Measurements from ENCODE around the gene YIF1B. TPM values are rescaled to one million over a fixed set of nuclear protein-coding genes. Genes with fewer than 3 reads are reported as not detected.
A peak's percentile ranks its signal among the peaks of the same experiment; 100 is the strongest.

The YIF1B gene
- total RNA-seq, 1 donor from 2014 or later, result 93.3 TPM

- no peaks in the 10 kb centered on the region for H3K9me3 Mint-ChIP-seq (ENCODE audit: low read depth)
- no peak overlapping the region for H3K4me3 Mint-ChIP-seq (ENCODE audit: unreplicated experiment)
- H3K36me3 Mint-ChIP-seq (ENCODE audit: low read depth), result peaks cover 2% of the 10 kb centered on the region
- DNase-seq (ENCODE audit: low spot score), result no peak
- no peak overlapping the region for H3K27ac Mint-ChIP-seq (ENCODE audit: unreplicated experiment)
- peaks cover 26% of the 10 kb centered on the region for H3K4me1 Mint-ChIP-seq (ENCODE audit: low read depth)
- H3K27me3 Mint-ChIP-seq (ENCODE audit: low read depth), result no peaks in the 10 kb centered on the region
- TF ChIP-seq CTCF (IDR thresholded peaks at IDR 0.05), result no peak
Measured at GRCh38 chr19:38304866-38305429, 10.8 kb downstream of the YIF1B start.

- H3K9me3 Mint-ChIP-seq (ENCODE audit: low read depth), result no peaks in the 10 kb centered on the region
- no peaks in the 10 kb centered on the region for H3K27me3 Mint-ChIP-seq (ENCODE audit: low read depth)
- H3K27ac Mint-ChIP-seq (ENCODE audit: unreplicated experiment), result no peak overlapping the region
- H3K36me3 Mint-ChIP-seq (ENCODE audit: low read depth), result peaks cover 2% of the 10 kb centered on the region
- H3K4me3 Mint-ChIP-seq (ENCODE audit: unreplicated experiment), result no peak overlapping the region
- H3K4me1 Mint-ChIP-seq (ENCODE audit: low read depth), result peaks cover 26% of the 10 kb centered on the region
- no peak for TF ChIP-seq CTCF (IDR thresholded peaks at IDR 0.05)
- no peak for DNase-seq (ENCODE audit: low spot score)
Measured at GRCh38 chr19:38304352-38304865, 11.3 kb downstream of the YIF1B start.

GRCh38 chr19:38303517-38304351 is 12.0 kb downstream of the YIF1B start, which contains the start of gene C19orf33:
Gene C19orf33, plus strand, starts transcription at chr19:38304251. Its CDS starts 11 bp downstream, at chr19:38304262.
- H3K4me3 Mint-ChIP-seq (ENCODE audit: unreplicated experiment), result no peak within 1 kb of the TSS
- no peaks in the 10 kb centered on the region for H3K9me3 Mint-ChIP-seq (ENCODE audit: low read depth)
- TF ChIP-seq CTCF (IDR thresholded peaks at IDR 0.05), result no peak
- no peak for DNase-seq (ENCODE audit: low spot score)
- H3K36me3 Mint-ChIP-seq (ENCODE audit: low read depth), result peaks cover 2% of the 10 kb centered on the region
- no peak within 1 kb of the TSS for H3K27ac Mint-ChIP-seq (ENCODE audit: unreplicated experiment)
- no peaks in the 10 kb centered on the region for H3K27me3 Mint-ChIP-seq (ENCODE audit: low read depth)
- H3K4me1 Mint-ChIP-seq (ENCODE audit: low read depth), result peaks cover 33% of the 10 kb centered on the region

- Mint-ChIP-seq H3K27ac (ENCODE audit: unreplicated experiment) (peak overlapping the region; percentile 84), H3K4me3 (ENCODE audit: unreplicated experiment) (peak overlapping the region; percentile 2), H3K27me3 (ENCODE audit: low read depth) (no peaks in the 10 kb centered on the region), H3K36me3 (ENCODE audit: low read depth) (no peaks in the 10 kb centered on the region), H3K9me3 (ENCODE audit: low read depth) (no peaks in the 10 kb centered on the region), H3K4me1 (ENCODE audit: low read depth) (peaks cover 43% of the 10 kb centered on the region)
- no peak for TF ChIP-seq CTCF (IDR thresholded peaks at IDR 0.05)
- no peak for DNase-seq (ENCODE audit: low spot score)
Measured at GRCh38 chr19:38298821-38299680, 16.7 kb downstream of the YIF1B start.

- H3K4me3 Mint-ChIP-seq (ENCODE audit: unreplicated experiment), result no peak overlapping the region
- no peaks in the 10 kb centered on the region for H3K36me3 Mint-ChIP-seq (ENCODE audit: low read depth)
- H3K4me1 Mint-ChIP-seq (ENCODE audit: low read depth), result peaks cover 41% of the 10 kb centered on the region
- H3K9me3 Mint-ChIP-seq (ENCODE audit: low read depth), result no peaks in the 10 kb centered on the region
- no peak for TF ChIP-seq CTCF (IDR thresholded peaks at IDR 0.05)
- no peaks in the 10 kb centered on the region for H3K27me3 Mint-ChIP-seq (ENCODE audit: low read depth)
- DNase-seq (ENCODE audit: low spot score), result no peak
- H3K27ac Mint-ChIP-seq (ENCODE audit: unreplicated experiment), result no peak overlapping the region
Measured at GRCh38 chr19:38294090-38294489, 21.7 kb downstream of the YIF1B start.
